IPS-18c (cell line): ENCODE data around the gene UBE2E2.

Experiments used
- H3K4me3 ChIP-seq: 2 replicates; pipeline ENCODE4 v1.7.0; 2013; ENCODE audit warnings: low read depth, mild to moderate bottlenecking, low read length, moderate library complexity; ENCODE audit not compliant: insufficient read depth
- H3K9me3 ChIP-seq: one replicate; pipeline ENCODE4 v1.6.1; 2013; ENCODE audit warnings: mild to moderate bottlenecking, low read length, moderate library complexity; ENCODE audit not compliant: control insufficient read depth, insufficient read depth

Gene UBE2E2

DNA sequence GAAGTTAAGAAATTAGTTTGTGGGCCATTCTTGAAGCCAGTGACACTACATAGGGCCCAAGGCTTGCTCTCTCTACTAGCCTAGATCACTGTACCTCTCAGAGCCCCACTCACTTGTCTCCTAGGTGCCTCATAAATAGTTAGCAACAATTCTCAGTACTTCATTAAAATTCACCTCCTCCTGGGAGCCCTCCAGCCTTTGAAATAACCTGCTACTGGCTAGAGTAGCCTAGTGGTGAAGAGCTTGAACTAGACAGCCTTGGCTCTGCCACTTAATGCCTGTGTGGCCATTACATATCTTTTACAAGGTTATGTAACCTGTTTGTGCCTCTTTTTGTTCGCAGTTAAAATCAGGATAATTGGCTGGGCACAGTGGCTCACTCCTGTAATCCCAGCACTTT, 89.3 kb downstream of the UBE2E2 start:
- Histone ChIP-seq H3K4me3 (no peak overlapping the region), H3K9me3 (no peaks in the 10 kb centered on the region)

DNA sequence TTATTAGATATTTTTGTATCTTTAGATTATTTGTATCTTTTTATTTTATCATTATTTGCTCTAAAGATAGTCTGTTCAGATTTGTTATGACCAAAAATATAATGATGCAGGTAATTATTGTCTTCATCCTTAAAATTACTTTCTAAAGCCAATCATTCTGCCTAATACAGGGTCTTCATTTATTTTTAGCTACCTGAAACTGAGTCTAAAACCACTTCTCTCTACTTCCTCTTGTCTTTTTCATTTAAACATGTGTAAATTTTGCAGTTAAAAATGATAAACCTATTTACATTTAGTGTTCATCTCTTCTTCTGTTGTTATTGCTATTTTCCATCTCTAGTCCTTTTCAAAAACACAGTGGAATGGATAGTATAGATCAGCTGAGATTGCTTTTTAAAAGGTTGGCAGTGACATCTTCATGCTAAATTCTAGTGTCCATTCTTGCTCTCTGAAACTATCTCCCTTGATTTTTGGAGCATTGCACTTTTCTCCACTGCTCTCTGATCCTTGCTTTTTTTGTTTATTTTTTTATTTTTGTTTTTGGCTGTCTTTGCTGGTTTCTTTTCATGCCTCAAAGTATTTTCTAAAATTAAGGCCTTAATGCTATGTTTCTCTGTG, 91.8 kb downstream of the UBE2E2 start:
- Histone ChIP-seq H3K9me3 (no peaks in the 10 kb centered on the region), H3K4me3 (no peak overlapping the region)

DNA sequence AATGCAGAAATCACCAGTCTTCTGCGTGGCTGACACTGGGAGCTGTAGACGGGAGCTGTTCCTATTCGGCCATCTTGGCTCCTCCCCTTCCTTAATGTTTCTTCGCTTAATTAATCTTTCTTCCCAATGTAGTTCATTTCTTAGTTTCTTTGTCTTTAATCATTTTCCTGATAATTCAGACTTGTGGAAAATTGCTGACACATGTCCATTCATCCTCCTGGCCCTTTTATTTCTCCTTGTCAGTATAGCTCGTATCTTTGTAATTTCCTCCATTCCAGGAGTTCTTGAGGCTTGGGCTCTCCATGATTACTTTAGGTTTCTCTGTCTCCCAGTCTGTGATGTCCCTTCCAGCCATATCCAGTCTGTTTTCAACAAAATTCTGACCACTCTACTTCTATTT, 98.7 kb downstream of the UBE2E2 start:
- no peak overlapping the region for H3K4me3 ChIP-seq

DNA sequence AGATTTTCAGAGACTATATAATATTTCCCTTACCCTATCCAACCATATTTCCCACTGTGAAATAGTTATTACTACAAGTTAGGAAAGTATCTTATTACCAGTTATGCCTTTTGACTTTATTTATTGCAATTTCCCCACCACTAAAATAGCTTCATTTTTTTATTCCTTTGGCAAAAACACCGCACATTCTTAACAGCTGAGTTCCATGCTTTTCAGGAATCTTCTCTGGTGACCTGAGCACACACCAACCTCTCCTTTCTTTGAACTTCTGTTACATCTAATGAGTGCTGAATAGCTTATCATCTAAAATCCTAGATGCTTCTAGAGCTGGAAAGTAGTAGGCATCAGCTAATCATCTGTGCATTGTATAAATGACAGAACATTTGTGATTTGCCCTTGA, 99.1 kb downstream of the UBE2E2 start:
- H3K4me3 ChIP-seq = no peak overlapping the region
- H3K9me3 ChIP-seq = no peaks in the 10 kb centered on the region

More for the DNA sequence above, 98.7 kb downstream of the UBE2E2 start:
- H3K9me3 ChIP-seq = no peaks in the 10 kb centered on the region

DNA sequence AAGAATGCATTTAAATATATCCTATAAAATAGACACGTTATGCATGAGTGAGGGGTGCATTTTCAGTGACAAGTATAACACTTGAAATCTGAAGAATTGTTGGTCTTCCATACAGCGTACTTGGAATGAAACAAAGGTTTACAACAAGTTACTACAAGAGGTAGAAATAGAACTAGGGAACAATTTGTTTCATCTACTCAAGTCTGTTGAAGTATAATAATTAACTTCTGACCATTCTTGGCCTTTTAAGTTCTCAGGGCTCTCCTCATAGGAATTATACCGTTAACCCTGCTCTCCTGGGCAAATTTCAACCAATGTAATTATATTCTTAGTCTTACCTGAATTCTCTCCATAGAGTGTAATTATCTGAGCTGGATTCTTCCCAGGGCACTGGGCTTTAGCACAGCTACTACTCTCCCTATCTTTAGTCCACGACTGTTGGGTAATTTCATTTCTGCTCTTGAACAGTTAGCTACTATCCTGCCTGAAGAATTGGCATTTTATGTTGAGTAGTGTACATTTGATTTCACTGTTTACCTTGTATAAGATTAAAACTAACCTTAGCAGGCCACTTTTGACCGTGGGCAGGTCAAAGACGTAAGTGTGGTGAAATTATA, 100.6 kb downstream of the UBE2E2 start:
- Histone ChIP-seq H3K4me3 (no peak overlapping the region), H3K9me3 (no peaks in the 10 kb centered on the region)

DNA sequence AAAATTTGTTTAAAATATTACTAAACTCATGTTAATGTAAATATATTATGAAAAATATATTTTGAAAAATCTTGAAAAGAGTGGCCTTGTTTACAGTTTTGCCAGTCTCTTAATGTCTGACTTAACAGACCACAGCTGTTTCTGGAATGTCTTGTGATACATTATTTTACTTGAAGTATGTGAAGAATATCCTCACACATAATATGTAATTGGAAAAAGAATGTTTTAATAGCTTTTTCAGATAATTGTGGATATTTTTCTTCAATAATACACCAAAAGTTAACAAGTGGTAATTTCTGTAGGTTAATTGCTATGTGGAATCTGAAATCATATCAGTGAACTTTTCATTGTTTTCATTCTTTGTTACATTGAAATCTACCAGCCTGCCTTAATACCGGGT, 101.3 kb downstream of the UBE2E2 start:
- no peaks in the 10 kb centered on the region for H3K9me3 ChIP-seq
- no peak overlapping the region for H3K4me3 ChIP-seq

DNA sequence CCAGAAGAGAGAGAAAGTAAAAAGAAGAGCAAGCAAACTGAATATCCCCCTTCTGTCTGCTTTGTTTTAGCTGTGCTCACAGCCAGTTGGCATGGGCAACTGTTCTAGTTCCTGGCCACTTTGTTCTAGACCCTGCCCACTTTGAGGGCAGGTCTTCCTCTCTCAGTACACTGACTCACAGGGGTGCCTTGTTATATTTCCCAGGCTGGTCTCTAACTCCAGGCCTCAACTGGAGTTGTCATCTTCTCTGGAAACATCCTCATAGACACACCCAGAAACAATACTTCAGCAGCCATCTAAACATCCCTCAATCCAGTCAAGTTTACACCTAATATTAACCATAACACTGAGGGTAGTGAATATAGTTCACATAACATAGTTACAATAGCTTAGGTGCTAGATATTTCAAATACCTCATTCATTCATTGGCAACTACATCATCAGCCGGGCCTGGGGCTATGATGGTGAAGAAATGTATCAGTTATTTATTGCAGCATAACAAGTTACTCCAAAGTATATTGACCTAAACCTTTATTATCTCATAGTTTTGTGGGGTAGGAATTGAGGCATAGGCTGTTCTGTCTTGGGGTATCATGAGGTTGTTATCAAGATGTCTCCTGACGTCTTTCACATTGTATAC, 106.0 kb downstream of the UBE2E2 start:
- Histone ChIP-seq H3K4me3 (no peak overlapping the region), H3K9me3 (peaks cover 2% of the 10 kb centered on the region)

DNA sequence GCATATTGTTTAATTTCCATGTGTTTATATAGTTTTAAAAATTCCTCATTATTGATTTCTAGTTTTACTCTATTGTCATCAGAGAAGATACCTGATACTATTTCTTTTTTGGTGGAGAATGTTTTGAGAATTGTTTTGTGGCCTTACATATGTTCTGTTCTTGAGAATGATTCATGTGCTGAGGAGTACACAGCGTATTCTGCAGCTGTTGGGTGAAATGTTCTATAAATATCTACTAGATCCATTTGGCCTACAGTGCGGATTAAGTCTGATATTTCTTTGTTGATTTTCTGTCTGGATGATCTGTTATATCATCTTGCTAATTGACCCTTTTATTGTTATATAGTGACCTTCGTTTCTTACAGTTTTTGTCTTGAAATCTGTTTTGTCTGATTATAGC, 109.7 kb downstream of the UBE2E2 start:
- H3K4me3 ChIP-seq = no peak overlapping the region
- peaks cover 2% of the 10 kb centered on the region for H3K9me3 ChIP-seq

DNA sequence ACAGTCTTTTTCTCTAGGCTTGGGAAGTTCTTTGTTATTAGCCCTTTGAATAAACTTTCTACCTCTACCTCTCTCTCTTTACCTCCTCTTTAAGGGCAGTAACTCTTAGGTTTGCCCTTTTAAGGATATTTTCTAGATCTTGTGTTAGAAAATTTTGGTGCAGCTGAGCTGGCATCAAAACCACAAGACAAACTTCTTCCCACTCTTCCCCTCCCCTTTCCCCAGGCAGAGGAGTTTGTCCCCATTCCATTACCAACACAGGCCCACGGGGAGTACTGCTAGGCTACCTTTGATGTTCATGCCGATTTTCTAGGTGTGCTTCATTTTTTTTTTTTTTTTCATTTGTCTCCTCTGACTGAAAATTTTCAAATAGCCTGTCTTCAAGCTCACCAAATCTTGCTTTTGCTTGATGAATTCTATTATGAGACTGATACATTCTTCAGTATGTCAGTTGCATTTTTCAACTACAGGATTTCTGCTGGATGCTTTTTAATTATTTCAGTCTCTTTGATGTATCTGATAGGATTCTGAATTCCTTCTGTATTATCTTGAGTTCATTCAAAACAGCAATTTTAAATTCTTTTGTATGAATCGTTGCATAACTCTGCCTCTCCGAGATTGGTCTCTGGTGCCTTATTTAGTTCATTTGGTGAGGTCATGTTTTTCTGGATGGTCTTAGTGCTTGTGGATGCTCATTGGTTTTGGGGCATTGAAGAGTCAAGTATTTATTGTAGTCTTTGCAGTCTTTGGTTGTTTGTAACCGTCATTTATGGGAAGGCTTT, 112.0 kb downstream of the UBE2E2 start:
- Histone ChIP-seq H3K4me3 (no peak overlapping the region), H3K9me3 (peaks cover 2% of the 10 kb centered on the region)

DNA sequence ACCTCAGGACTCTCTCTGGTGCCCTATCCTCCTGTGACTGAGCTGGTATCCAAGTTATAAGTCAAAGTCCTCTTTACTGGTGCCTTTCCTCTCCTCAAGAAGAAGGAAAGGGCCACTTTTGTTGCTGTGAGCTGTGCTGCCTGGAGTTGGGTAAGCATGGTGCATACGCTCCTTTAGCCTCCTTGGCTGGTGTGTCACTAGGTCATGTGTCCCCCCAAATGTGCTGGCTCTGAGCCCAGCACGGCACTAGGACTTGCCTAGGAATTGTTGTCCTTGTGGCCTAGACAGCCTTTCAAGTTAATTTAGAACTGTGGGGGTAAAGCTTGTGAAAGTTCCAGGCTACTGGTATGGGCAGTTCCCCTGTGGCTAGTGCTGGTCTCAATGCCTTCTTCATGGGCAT, 113.8 kb downstream of the UBE2E2 start:
- Histone ChIP-seq H3K9me3 (no peaks in the 10 kb centered on the region), H3K4me3 (no peak overlapping the region; the same call in 1 of the 2 replicates)

DNA sequence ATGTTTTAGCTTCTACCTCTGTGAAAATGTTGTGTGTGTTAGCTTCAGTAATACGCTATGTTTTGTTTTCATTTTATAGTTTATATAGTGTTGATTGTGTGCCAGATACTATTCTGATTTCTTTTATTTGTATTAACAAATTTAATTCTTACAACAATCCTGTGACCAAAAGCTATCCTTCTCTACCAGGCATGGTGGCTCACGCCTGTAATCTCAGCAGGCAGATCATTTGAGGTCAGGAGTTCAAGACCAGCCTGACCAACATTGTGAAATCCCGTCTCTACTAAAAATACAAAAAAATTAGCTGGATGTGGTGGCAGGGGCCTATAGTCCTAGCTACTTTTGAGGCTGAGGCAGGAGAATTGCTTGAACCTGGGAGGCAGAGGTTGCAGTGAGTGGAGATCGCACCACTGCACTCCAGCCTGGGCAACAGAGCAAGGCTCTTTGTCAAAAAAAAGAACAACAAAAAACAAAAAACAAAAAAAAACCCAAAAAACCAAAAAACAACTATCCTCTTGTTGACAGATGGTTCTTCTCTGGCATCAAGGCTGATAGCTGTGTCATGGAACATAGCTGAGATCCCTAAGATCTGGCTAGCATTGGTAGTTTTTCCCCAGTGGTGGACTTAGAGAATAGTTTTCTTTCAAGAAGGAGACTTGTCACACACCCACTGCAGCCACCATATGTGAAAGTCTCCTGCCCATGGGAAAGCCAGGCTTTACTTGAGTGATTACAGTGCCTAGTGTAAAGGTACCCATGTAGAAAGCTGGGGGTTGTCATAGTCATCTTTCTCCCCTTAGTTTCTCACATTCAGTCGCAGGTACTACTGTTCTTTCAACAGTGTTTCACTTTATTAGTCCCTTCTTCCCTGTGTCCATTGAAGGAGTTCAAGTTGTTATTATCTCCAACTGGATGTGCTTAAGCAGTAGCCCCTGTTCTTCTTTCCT, 116.5 kb downstream of the UBE2E2 start:
- Histone ChIP-seq H3K4me3 (no peak overlapping the region), H3K9me3 (no peaks in the 10 kb centered on the region)

DNA sequence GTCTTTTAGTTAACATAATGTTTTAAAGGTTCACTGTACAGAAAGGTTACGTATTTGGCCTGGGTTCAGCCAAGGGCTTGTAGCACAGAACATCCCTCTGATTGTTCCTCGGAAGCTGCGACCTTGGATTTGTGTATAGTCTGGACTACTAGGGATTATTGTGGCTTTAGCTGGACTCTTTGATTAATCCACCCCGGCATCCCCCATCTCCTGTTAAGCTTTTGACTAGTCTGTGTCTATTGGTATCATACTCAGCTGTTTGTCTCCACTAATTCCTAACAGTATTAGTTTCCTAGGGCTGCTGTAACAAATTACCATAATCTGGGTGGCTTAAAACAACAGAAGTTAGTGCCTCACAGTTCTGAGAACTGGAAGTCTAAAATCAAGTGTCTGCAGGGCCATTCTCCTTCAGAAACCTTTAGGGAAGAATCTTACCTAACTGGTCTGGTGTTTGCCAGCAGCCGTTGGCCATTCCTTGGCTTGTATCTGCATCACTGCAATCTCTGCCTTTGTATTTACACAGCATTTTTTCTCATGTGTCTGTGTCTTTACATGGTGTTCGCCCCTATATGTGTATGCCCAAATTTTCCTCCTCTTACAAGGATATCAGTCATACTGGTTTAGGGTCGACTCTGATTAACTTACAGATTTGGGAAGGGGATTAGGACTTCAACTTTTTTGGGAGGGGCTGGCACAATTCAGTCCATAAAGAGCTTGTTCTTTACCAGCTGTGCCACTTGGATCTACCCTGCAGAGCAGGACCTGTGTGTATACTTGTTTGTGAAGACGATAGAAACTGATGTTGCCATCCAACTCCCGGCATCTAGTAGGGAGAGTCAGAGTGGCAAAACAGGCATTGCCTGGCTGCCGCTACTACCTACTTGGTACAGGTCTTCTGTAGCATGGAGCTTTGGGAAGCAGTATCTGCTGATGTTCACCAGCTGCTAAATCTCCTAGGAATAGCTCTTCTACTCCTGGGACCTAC, 117.8 kb downstream of the UBE2E2 start:
- no peaks in the 10 kb centered on the region for H3K9me3 ChIP-seq
- H3K4me3 ChIP-seq = no peak overlapping the region

DNA sequence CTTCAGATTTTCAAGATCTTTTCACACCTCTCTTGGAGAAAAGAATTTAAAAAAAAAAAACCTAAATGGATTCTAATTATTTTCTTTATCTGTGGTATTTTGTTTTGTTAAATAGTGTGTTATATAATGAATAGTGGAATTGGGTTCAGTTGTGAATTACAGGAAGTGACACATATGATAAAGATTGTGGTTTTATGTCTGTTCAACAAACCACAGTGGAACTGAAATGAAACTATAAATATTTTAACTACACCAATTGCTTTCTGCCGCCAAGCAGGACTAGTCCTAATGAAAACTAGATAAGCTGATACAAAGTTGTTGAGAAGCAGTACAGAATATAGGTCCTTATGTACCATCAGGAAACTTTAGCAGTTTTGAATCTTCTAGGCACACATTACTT, 121.6 kb downstream of the UBE2E2 start:
- no peaks in the 10 kb centered on the region for H3K9me3 ChIP-seq
- H3K4me3 ChIP-seq = no peak overlapping the region

DNA sequence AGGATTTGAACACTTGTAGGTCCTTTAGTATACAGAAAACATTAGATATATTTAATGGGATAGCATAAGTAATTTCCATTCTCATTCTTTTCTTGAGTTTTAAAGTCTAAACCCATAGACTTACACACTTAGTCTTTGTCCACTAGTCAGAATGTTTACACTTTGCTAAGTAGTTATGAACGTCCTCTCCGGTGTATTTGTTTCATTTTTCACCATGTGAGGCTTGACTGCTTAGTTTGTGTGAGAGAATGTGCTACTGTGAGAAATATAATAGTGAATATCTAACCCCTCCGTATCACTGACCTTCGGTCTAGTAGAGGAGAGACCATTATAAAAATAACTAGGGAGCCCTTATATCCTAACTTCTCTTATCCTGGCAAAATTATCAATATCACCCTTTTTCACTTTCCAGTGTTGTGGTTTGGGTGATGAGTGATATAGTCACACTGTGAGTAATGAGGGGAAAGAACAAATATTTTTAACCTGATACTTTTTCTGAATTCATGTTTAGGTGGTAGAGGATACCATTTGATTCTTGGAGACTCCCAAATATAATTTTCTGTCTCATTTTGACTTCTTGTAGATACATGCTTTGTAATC, 122.4 kb downstream of the UBE2E2 start:
- Histone ChIP-seq H3K9me3 (no peaks in the 10 kb centered on the region), H3K4me3 (no peak overlapping the region)

DNA sequence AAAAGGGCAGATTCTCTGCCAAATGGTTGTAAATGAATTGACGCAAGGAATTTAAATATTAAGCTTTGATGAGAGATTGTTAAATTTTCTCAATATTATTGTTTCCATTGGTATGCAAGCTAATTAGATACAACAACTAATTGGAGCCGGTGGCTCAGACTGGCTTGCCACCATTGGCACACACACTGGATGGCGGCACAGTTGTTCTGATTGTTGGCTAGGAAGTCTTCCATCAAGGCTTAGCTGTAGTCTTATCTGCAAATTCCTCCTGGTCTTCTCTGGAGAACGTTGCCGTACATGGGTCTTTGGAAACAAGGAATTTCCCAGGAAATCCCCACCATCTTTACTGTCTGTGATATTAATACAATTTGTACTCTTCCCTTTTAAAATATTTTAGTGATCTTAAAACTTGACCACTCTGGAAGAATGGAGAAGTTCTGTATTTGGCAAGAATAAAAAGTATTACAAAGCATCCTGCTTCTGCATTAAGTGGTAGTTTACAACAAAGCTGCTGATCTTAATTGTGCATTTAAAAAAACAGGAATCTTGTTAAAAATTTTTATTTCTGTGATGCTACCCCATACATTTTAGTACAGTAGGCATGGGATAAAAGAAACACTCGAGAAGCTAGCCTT, 126.5 kb downstream of the UBE2E2 start:
- no peaks in the 10 kb centered on the region for H3K9me3 ChIP-seq
- H3K4me3 ChIP-seq = no peak overlapping the region
